Measurements from ENCODE around the gene AUTS2.

Gene AUTS2

DNA sequence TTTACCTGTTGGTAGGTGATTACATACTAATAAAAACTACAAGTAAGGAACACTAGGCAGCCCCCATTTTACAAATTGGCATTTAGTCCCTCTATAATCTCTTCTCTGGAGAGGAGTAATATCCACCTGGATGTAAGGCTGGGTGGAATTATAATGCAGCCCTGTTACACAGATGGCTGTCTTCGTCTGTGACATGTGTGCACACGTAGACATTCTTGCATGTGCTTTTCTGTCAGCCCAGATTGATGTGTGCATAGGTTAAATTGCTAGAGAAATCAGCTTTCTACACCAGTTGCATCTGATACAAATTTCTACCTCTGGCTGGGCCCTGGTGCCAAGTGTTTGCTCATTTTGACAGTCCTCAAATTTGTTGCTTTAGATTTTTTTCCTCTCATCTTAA, 715.9 kb downstream of the AUTS2 start:
- H3K79me2 ChIP-seq (ENCODE audit: control insufficient read depth, insufficient read depth, low read length): no peaks in the 10 kb centered on the region
- no peaks in the 10 kb centered on the region for H3K36me3 ChIP-seq (ENCODE audit: control insufficient read depth, insufficient read depth, low read length)
- H3K23ac ChIP-seq (ENCODE audit: low read length): no peak overlapping the region
- no peaks in the 10 kb centered on the region for H3K4me1 ChIP-seq (ENCODE audit: control insufficient read depth, low read depth, low read length)
- H3K18ac ChIP-seq (ENCODE audit: low read length): no peak overlapping the region
- no peaks in the 10 kb centered on the region for H3K79me1 ChIP-seq (ENCODE audit: low read length)
- H2BK15ac ChIP-seq (replicated peaks; ENCODE audit: low read depth): no peak overlapping the region
- H3K4ac ChIP-seq (ENCODE audit: low read depth, low read length): no peak overlapping the region
- H3K4me2 ChIP-seq (ENCODE audit: low read length): no peak overlapping the region
- H3K27me3 ChIP-seq (ENCODE audit: insufficient read depth, low read length, poor library complexity): no peaks in the 10 kb centered on the region
- no peak for DNase-seq
- no peak overlapping the region for H2AK5ac ChIP-seq (ENCODE audit: low read length)
- H3K27ac ChIP-seq (ENCODE audit: low read depth, low read length): no peak overlapping the region
- H3K4me3 ChIP-seq (ENCODE audit: low read length): no peak overlapping the region
- H2BK120ac ChIP-seq (ENCODE audit: low read depth, low read length): no peak overlapping the region
- no peak overlapping the region for H3K56ac ChIP-seq (ENCODE audit: low read length)
- no peak overlapping the region for H3K9ac ChIP-seq (ENCODE audit: low read length)
- H2BK5ac ChIP-seq (ENCODE audit: low read length): no peak overlapping the region
- WGBS (ENCODE audit: extremely low coverage, insufficient coverage, low lambda C conversion rate): no CpG with 5 or more reads among the region's 2 CpGs
- H4K5ac ChIP-seq (ENCODE audit: low read length): no peak overlapping the region
- no peak overlapping the region for H4K8ac ChIP-seq (ENCODE audit: low read depth, low read length)

DNA sequence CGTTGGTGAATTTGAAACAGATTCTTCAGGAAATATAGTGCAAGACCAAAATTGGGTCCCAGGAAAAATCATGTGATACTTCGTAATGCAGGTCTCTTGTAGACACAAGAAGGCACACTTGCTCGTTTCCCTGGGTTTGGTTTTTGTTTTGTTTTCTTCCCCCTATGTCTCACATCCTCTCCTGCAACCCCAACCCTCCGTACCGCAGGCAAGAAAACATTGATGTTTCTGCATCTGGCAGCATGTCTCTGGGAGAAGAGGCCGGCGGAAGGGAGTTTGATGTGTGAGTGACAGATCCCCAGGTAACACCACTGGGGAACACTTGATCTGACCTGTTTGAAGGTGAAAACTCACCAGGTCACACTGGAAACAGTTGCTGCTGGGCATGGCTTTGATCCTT, 718.5 kb downstream of the AUTS2 start:
- H4K8ac ChIP-seq (ENCODE audit: low read depth, low read length): no peak overlapping the region
- H3K36me3 ChIP-seq (ENCODE audit: control insufficient read depth, insufficient read depth, low read length): no peaks in the 10 kb centered on the region
- H3K79me1 ChIP-seq (ENCODE audit: low read length): no peaks in the 10 kb centered on the region
- no peaks in the 10 kb centered on the region for H3K79me2 ChIP-seq (ENCODE audit: control insufficient read depth, insufficient read depth, low read length)
- WGBS (ENCODE audit: extremely low coverage, insufficient coverage, low lambda C conversion rate): no CpG with 5 or more reads among the region's 7 CpGs
- H3K4me1 ChIP-seq (ENCODE audit: control insufficient read depth, low read depth, low read length): no peaks in the 10 kb centered on the region
- H3K23ac ChIP-seq (ENCODE audit: low read length): no peak overlapping the region
- no peaks in the 10 kb centered on the region for H3K27me3 ChIP-seq (ENCODE audit: insufficient read depth, low read length, poor library complexity)
- H2BK120ac ChIP-seq (ENCODE audit: low read depth, low read length): no peak overlapping the region
- no peak overlapping the region for H3K18ac ChIP-seq (ENCODE audit: low read length)
- no peak overlapping the region for H2BK15ac ChIP-seq (replicated peaks; ENCODE audit: low read depth)
- H2AK5ac ChIP-seq (ENCODE audit: low read length): no peak overlapping the region
- H4K5ac ChIP-seq (ENCODE audit: low read length): no peak overlapping the region
- H3K4me2 ChIP-seq (ENCODE audit: low read length): no peak overlapping the region
- H2BK5ac ChIP-seq (ENCODE audit: low read length): no peak overlapping the region
- no peak overlapping the region for H3K9ac ChIP-seq (ENCODE audit: low read length)
- H3K4me3 ChIP-seq (ENCODE audit: low read length): no peak overlapping the region
- DNase-seq: no peak
- H3K4ac ChIP-seq (ENCODE audit: low read depth, low read length): no peak overlapping the region
- H3K27ac ChIP-seq (ENCODE audit: low read depth, low read length): no peak overlapping the region
- H3K56ac ChIP-seq (ENCODE audit: low read length): no peak overlapping the region

DNA sequence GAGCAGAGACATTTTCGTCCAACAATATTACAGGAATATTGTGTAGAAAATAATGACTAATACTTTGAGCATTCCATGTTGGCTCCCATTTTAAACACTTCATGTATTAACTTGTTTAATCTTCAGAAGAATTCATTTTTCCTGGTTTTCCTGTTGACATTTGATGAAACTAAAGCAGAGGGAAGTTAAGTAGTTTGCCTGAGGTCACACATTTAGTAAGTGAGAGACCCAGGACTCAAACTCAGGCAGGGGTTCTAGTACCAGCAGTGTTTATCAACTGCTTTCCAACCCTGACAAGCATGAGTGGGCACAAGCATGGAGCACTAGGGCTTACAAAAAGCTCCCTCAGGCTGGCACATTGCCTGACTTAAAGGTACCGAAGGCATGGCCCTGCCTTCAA, 719.1 kb downstream of the AUTS2 start:
- H3K79me2 ChIP-seq (ENCODE audit: control insufficient read depth, insufficient read depth, low read length): no peaks in the 10 kb centered on the region
- H2BK120ac ChIP-seq (ENCODE audit: low read depth, low read length): no peak overlapping the region
- no peak overlapping the region for H2AK5ac ChIP-seq (ENCODE audit: low read length)
- no peak overlapping the region for H3K4me3 ChIP-seq (ENCODE audit: low read length)
- H3K79me1 ChIP-seq (ENCODE audit: low read length): no peaks in the 10 kb centered on the region
- H2BK15ac ChIP-seq (replicated peaks; ENCODE audit: low read depth): no peak overlapping the region
- no peak overlapping the region for H3K23ac ChIP-seq (ENCODE audit: low read length)
- H4K8ac ChIP-seq (ENCODE audit: low read depth, low read length): no peak overlapping the region
- H3K27me3 ChIP-seq (ENCODE audit: insufficient read depth, low read length, poor library complexity): no peaks in the 10 kb centered on the region
- H3K9ac ChIP-seq (ENCODE audit: low read length): no peak overlapping the region
- H3K18ac ChIP-seq (ENCODE audit: low read length): no peak overlapping the region
- H3K4me1 ChIP-seq (ENCODE audit: control insufficient read depth, low read depth, low read length): no peaks in the 10 kb centered on the region
- no peak overlapping the region for H3K27ac ChIP-seq (ENCODE audit: low read depth, low read length)
- no CpG with 5 or more reads among the region's 2 CpGs for WGBS (ENCODE audit: extremely low coverage, insufficient coverage, low lambda C conversion rate)
- no peak overlapping the region for H3K56ac ChIP-seq (ENCODE audit: low read length)
- no peak overlapping the region for H2BK5ac ChIP-seq (ENCODE audit: low read length)
- no peak for DNase-seq
- no peak overlapping the region for H3K4me2 ChIP-seq (ENCODE audit: low read length)
- no peak overlapping the region for H3K4ac ChIP-seq (ENCODE audit: low read depth, low read length)
- H3K36me3 ChIP-seq (ENCODE audit: control insufficient read depth, insufficient read depth, low read length): no peaks in the 10 kb centered on the region
- H4K5ac ChIP-seq (ENCODE audit: low read length): no peak overlapping the region

DNA sequence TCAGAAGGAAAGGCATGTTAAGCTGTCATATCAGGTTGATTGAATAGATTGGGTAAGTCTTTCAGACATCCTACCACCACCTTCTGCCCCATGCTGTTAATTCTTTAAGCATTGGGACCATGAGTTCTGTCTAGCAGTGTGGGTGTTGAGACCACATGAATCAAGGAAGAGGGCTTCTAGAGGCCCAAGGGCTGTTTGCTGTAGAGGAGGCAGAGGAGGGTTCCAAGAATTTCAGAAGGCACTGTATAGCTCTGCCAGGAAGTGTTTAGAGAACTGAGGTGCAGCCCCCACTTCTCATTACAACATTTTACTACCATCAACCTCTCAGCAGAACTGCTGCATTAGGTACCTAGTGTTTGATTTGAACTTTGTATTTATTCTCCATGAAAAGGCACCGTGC, 720.2 kb downstream of the AUTS2 start:
- H4K5ac ChIP-seq (ENCODE audit: low read length): no peak overlapping the region
- no peak for DNase-seq
- WGBS (ENCODE audit: extremely low coverage, insufficient coverage, low lambda C conversion rate): no CpG with 5 or more reads among the region's 1 CpG
- no peaks in the 10 kb centered on the region for H3K79me2 ChIP-seq (ENCODE audit: control insufficient read depth, insufficient read depth, low read length)
- no peak overlapping the region for H3K4ac ChIP-seq (ENCODE audit: low read depth, low read length)
- H3K4me2 ChIP-seq (ENCODE audit: low read length): no peak overlapping the region
- no peaks in the 10 kb centered on the region for H3K36me3 ChIP-seq (ENCODE audit: control insufficient read depth, insufficient read depth, low read length)
- no peak overlapping the region for H3K23ac ChIP-seq (ENCODE audit: low read length)
- no peaks in the 10 kb centered on the region for H3K27me3 ChIP-seq (ENCODE audit: insufficient read depth, low read length, poor library complexity)
- no peak overlapping the region for H3K27ac ChIP-seq (ENCODE audit: low read depth, low read length)
- H2AK5ac ChIP-seq (ENCODE audit: low read length): no peak overlapping the region
- no peak overlapping the region for H3K9ac ChIP-seq (ENCODE audit: low read length)
- H2BK120ac ChIP-seq (ENCODE audit: low read depth, low read length): no peak overlapping the region
- no peaks in the 10 kb centered on the region for H3K4me1 ChIP-seq (ENCODE audit: control insufficient read depth, low read depth, low read length)
- H3K56ac ChIP-seq (ENCODE audit: low read length): no peak overlapping the region
- no peak overlapping the region for H3K4me3 ChIP-seq (ENCODE audit: low read length)
- no peak overlapping the region for H4K8ac ChIP-seq (ENCODE audit: low read depth, low read length)
- no peak overlapping the region for H3K18ac ChIP-seq (ENCODE audit: low read length)
- no peak overlapping the region for H2BK5ac ChIP-seq (ENCODE audit: low read length)
- H2BK15ac ChIP-seq (replicated peaks; ENCODE audit: low read depth): no peak overlapping the region
- no peaks in the 10 kb centered on the region for H3K79me1 ChIP-seq (ENCODE audit: low read length)

DNA sequence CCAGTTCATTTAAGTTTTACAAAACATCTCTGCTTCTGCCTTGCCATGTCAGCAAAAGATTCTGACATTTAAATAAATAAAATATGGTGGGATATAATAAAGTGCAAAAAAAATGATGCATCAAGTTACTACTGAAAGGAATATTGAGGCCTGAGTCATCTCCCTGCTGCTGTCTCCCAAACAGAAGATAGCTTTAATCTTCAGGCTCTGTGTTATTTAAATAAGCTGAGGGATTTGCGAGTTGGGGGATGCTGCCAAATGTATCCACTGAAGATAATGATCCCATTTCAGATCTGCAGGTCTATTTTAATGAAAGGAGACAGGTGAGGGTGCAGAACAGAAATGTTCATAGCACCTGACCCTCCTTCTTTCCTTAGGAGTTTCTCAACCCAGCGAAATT, 720.8 kb downstream of the AUTS2 start:
- Histone ChIP-seq H3K36me3 (ENCODE audit: control insufficient read depth, insufficient read depth, low read length) (no peaks in the 10 kb centered on the region), H3K79me1 (ENCODE audit: low read length) (no peaks in the 10 kb centered on the region), H4K8ac (ENCODE audit: low read depth, low read length) (no peak overlapping the region), H3K4me1 (ENCODE audit: control insufficient read depth, low read depth, low read length) (no peaks in the 10 kb centered on the region), H3K56ac (ENCODE audit: low read length) (no peak overlapping the region), H3K4me3 (ENCODE audit: low read length) (no peak overlapping the region), H4K5ac (ENCODE audit: low read length) (no peak overlapping the region), H3K4ac (ENCODE audit: low read depth, low read length) (no peak overlapping the region), H3K4me2 (ENCODE audit: low read length) (no peak overlapping the region), H3K23ac (ENCODE audit: low read length) (no peak overlapping the region), H3K9ac (ENCODE audit: low read length) (no peak overlapping the region), H2BK120ac (ENCODE audit: low read depth, low read length) (no peak overlapping the region), H2BK15ac (replicated peaks; ENCODE audit: low read depth) (no peak overlapping the region), H3K18ac (ENCODE audit: low read length) (no peak overlapping the region), H2AK5ac (ENCODE audit: low read length) (no peak overlapping the region), H3K27me3 (ENCODE audit: insufficient read depth, low read length, poor library complexity) (no peaks in the 10 kb centered on the region), H3K79me2 (ENCODE audit: control insufficient read depth, insufficient read depth, low read length) (no peaks in the 10 kb centered on the region), H3K27ac (ENCODE audit: low read depth, low read length) (no peak overlapping the region), H2BK5ac (ENCODE audit: low read length) (no peak overlapping the region)
- no CpG with 5 or more reads among the region's 2 CpGs for WGBS (ENCODE audit: extremely low coverage, insufficient coverage, low lambda C conversion rate)
- no peak for DNase-seq

DNA sequence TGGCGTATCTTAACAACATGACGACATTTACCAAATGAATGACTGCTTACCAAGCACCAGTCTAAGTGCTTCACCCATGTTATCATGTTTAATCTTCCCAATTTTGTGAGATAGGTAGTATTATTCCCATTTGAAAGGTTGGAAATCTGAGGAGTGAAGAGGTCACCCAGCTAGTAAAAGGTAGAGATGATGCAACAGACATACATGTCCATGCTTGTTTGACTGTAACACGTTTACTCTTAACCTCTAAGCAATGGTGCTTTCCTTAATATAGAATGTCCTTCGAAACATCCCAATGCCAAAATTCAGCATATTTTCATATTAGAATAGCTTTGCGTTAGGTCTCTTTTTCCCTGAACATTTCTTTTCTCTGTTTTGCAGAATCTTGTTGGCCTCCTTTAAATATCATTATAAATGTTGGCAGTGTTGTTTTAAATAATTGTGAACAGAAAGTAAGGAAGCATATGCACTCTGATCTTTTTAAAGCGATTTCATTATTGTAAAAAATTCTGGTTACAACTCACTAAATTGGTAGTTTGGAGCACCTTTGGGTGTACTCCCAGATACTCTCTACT, 722.8 kb downstream of the AUTS2 start:
- no peaks in the 10 kb centered on the region for H3K79me2 ChIP-seq (ENCODE audit: control insufficient read depth, insufficient read depth, low read length)
- H3K56ac ChIP-seq (ENCODE audit: low read length): no peak overlapping the region
- H4K5ac ChIP-seq (ENCODE audit: low read length): no peak overlapping the region
- H3K4ac ChIP-seq (ENCODE audit: low read depth, low read length): no peak overlapping the region
- no peak overlapping the region for H3K23ac ChIP-seq (ENCODE audit: low read length)
- H2BK5ac ChIP-seq (ENCODE audit: low read length): no peak overlapping the region
- H3K79me1 ChIP-seq (ENCODE audit: low read length): no peaks in the 10 kb centered on the region
- no peaks in the 10 kb centered on the region for H3K27me3 ChIP-seq (ENCODE audit: insufficient read depth, low read length, poor library complexity)
- H4K8ac ChIP-seq (ENCODE audit: low read depth, low read length): no peak overlapping the region
- no peaks in the 10 kb centered on the region for H3K4me1 ChIP-seq (ENCODE audit: control insufficient read depth, low read depth, low read length)
- no peak overlapping the region for H3K18ac ChIP-seq (ENCODE audit: low read length)
- no peak overlapping the region for H2AK5ac ChIP-seq (ENCODE audit: low read length)
- DNase-seq: no peak
- no peak overlapping the region for H3K27ac ChIP-seq (ENCODE audit: low read depth, low read length)
- no peak overlapping the region for H3K9ac ChIP-seq (ENCODE audit: low read length)
- no peak overlapping the region for H2BK120ac ChIP-seq (ENCODE audit: low read depth, low read length)
- no CpG with 5 or more reads among the region's 6 CpGs for WGBS (ENCODE audit: extremely low coverage, insufficient coverage, low lambda C conversion rate)
- no peak overlapping the region for H3K4me3 ChIP-seq (ENCODE audit: low read length)
- no peak overlapping the region for H2BK15ac ChIP-seq (replicated peaks; ENCODE audit: low read depth)
- no peaks in the 10 kb centered on the region for H3K36me3 ChIP-seq (ENCODE audit: control insufficient read depth, insufficient read depth, low read length)
- H3K4me2 ChIP-seq (ENCODE audit: low read length): no peak overlapping the region

Measured in mesendoderm (in vitro differentiated cells).